Stimulated activated CD4-positive, alpha-beta T cell treated with anti-CD3 and anti-CD28 coated beads, Interleukin-2, amount 100 ng/mL, for 24 hours (primary cell): ENCODE measurements around the gene P3R3URF.
"Not testable (repeated sequence)": the region's sequence is repeated elsewhere in the genome, so short reads cannot be mapped to it uniquely, and the experiment has no call there.

ENCODE experiments used
- DNase-seq, 2 donors: peaks; one replicate each; pipeline ENCODE4 v3.0.0-alpha.2; 2020

The P3R3URF gene

GRCh38 chr1:46176211-46176865 lies at the start of gene P3R3URF:
TSS of gene P3R3URF (minus strand) at chr1:46176488. CDS start at chr1:46176471, 17 bp downstream.
- no peak for DNase-seq

- DNase-seq: no peak
These were observed 48.7 kb upstream of the P3R3URF start for GRCh38 chr1:46224966-46225365.

DNA sequence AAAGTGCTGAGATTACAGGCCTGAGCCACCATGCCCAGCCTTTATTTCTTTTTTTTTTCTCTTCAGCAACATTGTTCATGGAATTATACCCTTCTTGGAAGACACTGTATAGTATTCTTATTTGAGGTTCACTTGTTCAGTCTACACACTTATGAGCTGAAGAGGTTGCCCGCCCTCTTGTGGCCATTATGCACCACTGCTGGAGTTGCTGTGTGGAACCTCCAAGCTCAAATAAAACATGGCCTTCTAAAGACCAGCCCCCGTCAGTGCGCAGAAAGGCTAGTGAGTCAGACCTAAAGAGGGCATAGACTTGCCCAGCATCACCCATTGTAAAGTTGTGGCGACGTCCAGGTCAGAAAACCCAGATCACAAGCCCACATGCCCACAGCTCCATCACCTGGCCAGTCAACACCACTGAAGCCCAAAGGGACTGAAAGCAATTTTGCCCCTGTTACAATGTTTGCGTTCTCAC lies 47.2 kb upstream of the P3R3URF start:
- DNase-seq: peak; percentile 64 to 68

DNA sequence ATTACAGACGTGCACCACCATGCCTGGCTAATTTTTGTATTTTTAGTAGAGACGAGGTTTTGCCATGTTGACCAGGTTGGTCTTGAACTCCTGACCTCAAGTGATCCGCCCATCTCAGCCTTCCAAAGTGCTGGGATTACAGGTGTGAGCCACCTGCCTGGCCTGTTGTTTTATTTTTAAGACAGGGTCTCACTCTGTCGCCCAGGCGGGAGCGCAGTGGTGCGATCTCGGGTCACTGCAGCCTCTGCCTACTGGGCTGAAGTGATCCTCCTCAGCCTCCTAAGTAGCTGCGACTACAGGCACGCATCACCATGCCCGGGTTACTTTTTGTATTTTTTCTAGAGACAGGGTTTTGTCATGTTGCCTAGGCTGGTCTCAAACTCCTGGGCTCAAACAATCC lies 46.8 kb upstream of the P3R3URF start:
- not testable (repeated sequence) for DNase-seq

GRCh38 chr1:46221749-46222148 lies 45.5 kb upstream of the P3R3URF start:
- DNase-seq: no peak

DNA sequence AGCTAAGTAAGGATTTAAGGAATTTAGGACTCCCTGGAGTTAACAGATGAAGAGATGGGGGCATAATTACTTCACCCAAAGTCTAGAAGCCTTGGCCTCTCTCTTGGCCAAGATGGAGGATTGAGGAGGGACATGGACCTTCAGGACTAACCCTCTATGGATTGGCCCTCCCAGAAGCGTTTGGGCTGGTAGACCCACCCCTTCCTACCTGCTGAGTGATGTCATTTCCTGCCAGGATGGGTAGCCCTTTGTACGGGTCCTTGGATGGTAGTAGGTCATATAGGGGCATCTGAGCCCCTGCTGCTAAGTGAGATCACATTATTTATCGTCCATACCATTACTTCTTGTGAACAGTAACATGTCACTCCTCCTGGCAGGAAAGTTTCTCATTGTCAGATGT lies 44.5 kb upstream of the P3R3URF start:
- no peak for DNase-seq

DNA sequence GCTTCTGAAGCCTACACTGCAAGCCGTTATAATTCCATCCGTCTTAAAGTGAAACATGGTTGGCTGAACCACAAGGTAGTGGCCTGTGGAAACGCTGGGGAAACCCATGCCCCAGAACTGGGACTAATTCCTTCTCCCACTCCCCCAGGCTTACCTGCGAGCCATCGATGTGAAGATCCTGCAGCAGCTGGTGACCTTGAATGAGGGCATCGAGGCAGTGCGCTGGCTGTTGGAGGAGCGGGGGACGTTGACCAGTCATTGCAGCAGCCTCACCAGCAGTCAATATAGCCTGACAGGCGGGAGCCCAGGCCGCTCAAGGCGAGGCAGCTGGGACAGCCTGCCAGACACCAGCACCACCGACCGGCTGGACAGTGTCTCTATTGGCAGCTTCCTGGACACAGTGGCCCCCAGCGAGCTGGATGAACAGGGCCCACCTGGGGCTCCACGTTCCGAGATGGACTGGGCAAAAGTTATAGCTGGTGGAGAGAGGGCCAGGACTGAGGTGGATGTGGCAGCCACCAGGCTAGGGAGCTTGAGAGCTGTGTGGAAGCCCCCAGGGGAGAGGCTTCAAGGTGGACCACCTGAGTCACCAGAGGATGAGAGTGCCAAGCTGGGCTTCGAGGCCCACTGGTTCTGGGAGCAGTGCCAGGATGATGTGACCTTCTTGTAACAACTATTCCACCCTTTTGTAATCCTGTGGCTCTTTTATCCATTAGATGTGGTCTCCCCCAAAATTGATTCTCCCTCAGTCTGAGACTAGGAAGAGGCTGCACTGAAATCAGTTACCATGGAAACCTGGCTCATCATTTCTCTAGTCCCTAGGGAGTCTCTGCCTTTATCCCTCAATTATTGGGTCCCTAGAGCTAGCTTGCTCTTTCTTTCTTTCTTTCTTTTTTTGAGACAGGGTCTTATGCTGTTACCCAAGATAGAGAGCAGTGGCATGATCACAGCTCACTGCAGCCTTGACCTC lies 43.5 kb upstream of the P3R3URF start:
- no peak for DNase-seq

GRCh38 chr1:46218443-46218842 lies 42.2 kb upstream of the P3R3URF start:
- DNase-seq: no peak

- DNase-seq: no peak
These were observed 39.2 kb upstream of the P3R3URF start for GRCh38 chr1:46215504-46215903.

- no peak for DNase-seq
These were observed 34.8 kb upstream of the P3R3URF start for GRCh38 chr1:46211051-46211450.

DNA sequence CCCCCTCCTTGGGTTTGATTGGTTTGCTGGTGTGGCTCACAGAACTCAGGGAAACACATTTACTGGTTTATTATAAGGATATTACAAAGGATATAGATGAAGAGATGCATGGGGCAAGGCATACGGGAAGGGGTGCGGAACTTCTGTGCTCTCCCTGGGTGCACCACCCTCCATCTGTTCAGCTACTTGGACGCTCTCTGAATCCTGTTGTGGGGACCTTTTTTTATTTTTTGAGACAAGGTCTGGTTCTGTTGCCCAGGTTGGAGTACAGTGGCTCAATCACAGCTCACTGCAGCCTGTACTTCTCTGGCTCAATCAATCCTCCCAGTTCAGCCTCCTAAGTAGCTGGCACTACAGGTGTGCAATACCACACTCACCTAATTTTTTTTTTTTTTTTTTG lies 34.3 kb upstream of the P3R3URF start:
- DNase-seq: no peak

- DNase-seq: no peak
These were observed 30.1 kb upstream of the P3R3URF start for GRCh38 chr1:46206399-46206798.

GRCh38 chr1:46205791-46206190 lies 29.5 kb upstream of the P3R3URF start:
- DNase-seq: no peak

GRCh38 chr1:46205141-46205540 lies 28.9 kb upstream of the P3R3URF start:
- no peak for DNase-seq

DNA sequence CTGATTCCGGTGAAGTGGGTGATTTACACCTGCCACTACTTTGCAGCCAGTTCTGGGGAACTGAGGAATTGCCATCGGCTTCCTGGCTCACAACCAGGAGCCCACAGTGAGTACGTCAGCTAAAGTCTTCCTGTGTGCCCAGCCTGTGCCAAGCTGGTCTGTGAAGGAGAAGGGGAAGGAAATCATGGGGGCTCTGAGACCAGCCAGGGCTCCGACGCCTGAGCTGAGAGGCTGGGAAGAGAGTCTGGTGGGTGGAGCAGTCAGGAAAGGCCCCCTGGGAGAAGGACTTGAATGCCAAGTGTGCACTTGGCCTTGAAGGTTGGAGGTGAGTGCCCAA lies 28.1 kb upstream of the P3R3URF start:
- no peak for DNase-seq

GRCh38 chr1:46203738-46204405 lies 27.6 kb upstream of the P3R3URF start:
- no peak for DNase-seq

DNA sequence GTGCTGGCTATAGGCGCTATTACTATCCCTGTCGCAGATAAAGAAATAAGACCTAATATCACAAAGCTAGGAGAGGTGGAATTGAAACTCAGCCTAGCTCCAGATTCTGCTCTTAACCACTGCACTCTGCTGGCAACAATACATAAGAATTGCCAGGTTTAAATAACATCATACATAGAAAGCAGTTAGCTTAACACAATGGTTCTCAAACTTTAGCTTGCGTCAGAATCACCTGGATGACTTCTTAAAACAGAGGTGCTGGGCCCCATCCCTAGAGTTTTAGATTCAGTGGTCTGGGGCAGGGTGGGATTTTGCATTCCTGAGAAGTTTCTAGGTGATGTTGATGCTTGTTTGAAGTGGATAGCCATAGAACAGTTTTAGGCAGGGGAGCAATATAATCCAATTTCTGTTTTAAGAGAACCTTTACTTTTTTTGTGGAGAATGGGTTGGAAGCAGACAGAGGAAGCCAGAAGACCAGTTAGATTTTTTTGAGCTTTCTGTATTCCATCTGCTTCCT lies 23.0 kb upstream of the P3R3URF start:
- no peak for DNase-seq

DNA sequence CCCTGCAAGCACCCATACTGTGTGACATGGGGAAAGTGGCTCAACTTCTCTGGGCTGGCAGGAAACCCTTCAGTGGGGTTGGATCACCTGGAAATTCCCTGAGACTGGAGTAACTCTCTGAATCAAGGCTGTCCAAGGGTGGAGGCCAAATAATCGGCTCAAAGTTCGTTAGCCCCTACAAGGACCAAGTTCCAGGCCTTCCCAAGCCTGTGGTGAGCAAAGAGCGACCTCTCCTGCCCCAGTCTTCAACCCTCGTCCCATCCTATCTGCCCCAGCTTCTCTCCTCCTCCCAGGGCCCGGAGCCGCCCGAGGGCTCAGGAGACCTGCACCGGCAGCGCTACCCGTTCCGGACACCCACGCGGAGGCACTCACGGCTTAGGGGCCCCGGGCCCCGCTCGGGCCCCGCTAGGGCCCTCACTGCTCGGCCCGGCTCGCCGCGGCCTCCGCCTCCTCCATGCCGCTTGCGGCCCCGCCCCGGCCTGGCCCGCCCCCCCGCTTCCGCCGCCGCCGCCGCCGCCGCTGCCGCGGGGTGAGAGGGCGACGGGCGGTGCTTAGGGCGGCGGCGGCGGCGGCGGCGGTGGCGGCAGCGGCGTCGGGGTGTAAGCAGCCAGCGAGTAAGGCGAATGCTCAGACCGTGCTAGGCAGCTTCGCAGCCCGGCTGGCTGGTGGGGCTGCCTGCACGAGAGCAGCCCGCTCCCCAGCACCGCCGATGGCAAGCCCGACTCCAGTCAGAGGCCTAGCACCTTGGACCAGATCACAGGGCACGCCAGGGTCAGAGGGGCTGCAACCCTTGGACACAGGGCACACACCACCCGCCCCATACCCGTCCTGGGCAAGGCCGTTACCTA lies 21.9 kb upstream of the P3R3URF start, which contains the start of gene POMGNT1:
Gene POMGNT1 (minus strand): TSS at position 471 of the 848 bp plus-strand sequence. CDS start 613 bp downstream, outside the sequence.
- DNase-seq: peak; percentile 77 to 81

GRCh38 chr1:46197560-46197963 lies 21.3 kb upstream of the P3R3URF start:
- DNase-seq: no peak

DNA sequence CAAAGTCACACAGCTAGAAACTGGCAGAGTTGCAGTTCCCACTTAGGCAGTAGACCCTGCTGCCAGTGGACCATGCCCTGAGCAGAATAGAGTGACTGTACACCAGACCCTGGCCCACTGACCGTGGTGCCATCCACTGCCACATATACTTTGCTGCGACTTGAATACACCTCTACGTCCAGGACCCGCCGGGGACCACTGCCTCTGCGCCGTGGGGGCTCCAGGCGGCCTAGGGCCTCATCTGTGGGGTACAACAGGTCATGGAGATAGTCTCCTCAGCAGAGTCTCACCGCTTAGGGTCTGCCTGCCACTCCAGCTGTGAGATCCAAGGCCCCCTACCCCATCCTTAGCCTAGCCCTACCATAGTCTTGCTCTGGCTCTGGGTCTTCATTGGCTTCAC lies 20.3 kb upstream of the P3R3URF start:
- no peak for DNase-seq

DNA sequence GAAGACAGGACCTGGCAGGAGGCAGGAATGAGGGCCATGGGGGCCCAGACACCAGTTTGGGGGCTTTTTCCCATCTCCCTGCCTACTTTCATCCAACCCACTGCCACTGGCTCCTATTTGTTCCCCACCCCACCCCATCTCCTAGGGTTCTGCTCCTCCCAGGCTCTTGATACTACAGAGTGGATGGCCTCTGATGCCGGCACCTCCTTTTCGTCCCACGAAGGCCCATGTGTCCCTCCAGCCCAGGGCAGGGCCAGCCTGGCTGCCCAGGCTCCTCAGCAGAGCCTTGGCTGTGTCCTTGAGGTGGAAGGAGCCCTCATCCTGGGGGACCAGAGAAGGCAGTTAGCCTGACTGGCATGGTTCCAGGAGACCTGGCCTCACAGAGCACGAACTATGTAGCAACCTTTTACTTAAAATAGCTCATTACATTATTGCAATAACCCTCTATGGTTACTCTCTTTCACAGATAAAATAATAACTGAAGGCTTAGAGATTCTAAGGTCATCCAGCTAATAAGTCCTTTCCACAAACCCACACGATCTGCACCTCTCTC lies 18.4 kb upstream of the P3R3URF start:
- no peak for DNase-seq
